Measurements from ENCODE around the gene ADGRG7. TPM values are rescaled to one million over a fixed set of nuclear protein-coding genes. Genes with fewer than 3 reads are reported as not detected.

Gene ADGRG7
- polyA plus RNA-seq, 6 donors from 2014 or later = not detected

GRCh38 chr3:100720426-100720825 is 111.0 kb downstream of the ADGRG7 start:
- no peaks in the 10 kb centered on the region for H3K27me3 Mint-ChIP-seq
- peaks cover 17 to 29% (median 26%) of the 10 kb centered on the region in 3 donors for H3K4me1 Mint-ChIP-seq
- no peak overlapping the region for H3K4me3 Mint-ChIP-seq
- H3K27ac Mint-ChIP-seq = no peak overlapping the region
- H3K9me3 Mint-ChIP-seq = peaks cover 0 to 5% (median 0%) of the 10 kb centered on the region in 7 donors
- peaks cover 28% of the 10 kb centered on the region in 2 donors for H3K36me3 Mint-ChIP-seq
- DNase-seq (no peak), ATAC-seq (ENCODE audit: low read depth in 2 of 2) (no peak)

- peaks cover 0 to 4% (median 0%) of the 10 kb centered on the region in 7 donors for H3K9me3 Mint-ChIP-seq
- no peaks in the 10 kb centered on the region for H3K27me3 Mint-ChIP-seq
- H3K4me1 Mint-ChIP-seq = peaks cover 6 to 14% (median 6%) of the 10 kb centered on the region in 3 donors
- peaks cover 16 to 26% of the 10 kb centered on the region in 2 donors for H3K36me3 Mint-ChIP-seq
- DNase-seq (no peak), ATAC-seq (ENCODE audit: low read depth in 2 of 2) (no peak)
- peak overlapping the region in 3 of 6 donors; percentile 9 to 79 (median 38) for H3K27ac Mint-ChIP-seq
- no peak overlapping the region for H3K4me3 Mint-ChIP-seq
Observed at GRCh38 chr3:100725935-100726513, 116.6 kb downstream of the ADGRG7 start.

DNA sequence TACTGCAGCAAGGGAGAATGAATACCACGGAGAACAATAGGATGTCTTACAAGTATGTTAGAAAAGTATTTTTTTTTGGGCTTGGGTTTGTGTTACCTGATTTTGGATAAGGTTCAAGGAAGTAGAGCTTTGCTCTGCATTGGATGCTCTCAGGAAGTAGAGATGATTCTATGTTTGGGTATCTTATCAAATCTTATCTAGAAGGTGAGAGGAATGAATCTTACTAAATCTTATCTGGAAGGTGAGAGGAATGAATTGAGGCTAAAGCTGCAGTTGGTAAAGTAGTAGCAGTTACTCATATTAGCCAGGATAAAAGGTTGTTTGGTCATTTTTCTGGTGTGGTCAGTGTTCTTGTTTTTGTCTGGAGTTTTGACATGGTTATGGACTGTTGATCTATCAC is 117.3 kb downstream of the ADGRG7 start:
- no peaks in the 10 kb centered on the region for H3K27me3 Mint-ChIP-seq
- DNase-seq = no peak
- H3K9me3 Mint-ChIP-seq = peaks cover 0 to 4% (median 0%) of the 10 kb centered on the region in 7 donors
- no peak overlapping the region for H3K4me3 Mint-ChIP-seq
- H3K27ac Mint-ChIP-seq = peak overlapping the region in 3 of 6 donors; percentile 11 to 82 (median 59)
- H3K4me1 Mint-ChIP-seq = peaks cover 6 to 14% (median 6%) of the 10 kb centered on the region in 3 donors
- peaks cover 16 to 23% of the 10 kb centered on the region in 2 donors for H3K36me3 Mint-ChIP-seq
- no peak for ATAC-seq (ENCODE audit: low read depth in 2 of 2)

DNA sequence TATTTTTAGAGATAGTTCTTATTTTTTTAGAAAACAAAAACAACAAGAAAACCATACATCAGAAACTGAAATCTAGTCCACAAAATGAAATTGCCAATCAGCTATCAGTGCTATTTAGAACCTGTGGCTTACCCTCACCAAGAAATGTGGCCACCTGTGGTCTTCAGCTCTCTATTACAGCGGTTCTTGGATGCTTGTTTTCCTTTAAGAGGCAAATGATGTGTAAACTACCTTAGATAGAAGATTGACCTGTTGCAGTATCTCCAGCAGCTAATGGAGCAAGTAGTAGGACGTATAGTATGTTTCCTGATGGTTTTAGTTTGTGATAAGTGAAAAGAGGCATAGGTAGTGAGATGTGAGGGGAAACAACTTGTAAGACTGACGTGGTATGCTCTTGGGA is 121.1 kb downstream of the ADGRG7 start:
- Mint-ChIP-seq H3K27ac (peak overlapping the region in 1 of 6 donors; percentile 0), H3K27me3 (no peaks in the 10 kb centered on the region), H3K9me3 (no peaks in the 10 kb centered on the region), H3K4me1 (peaks cover 6 to 11% (median 6%) of the 10 kb centered on the region in 3 donors), H3K4me3 (no peak overlapping the region), H3K36me3 (peaks cover 18 to 32% of the 10 kb centered on the region in 2 donors)
- no peak for ATAC-seq (ENCODE audit: low read depth in 2 of 2)
- DNase-seq = no peak

- Mint-ChIP-seq H3K4me1 (peaks cover 0 to 4% (median 0%) of the 10 kb centered on the region in 3 donors), H3K36me3 (peaks cover 29 to 45% of the 10 kb centered on the region in 2 donors), H3K9me3 (no peaks in the 10 kb centered on the region), H3K27me3 (no peaks in the 10 kb centered on the region), H3K4me3 (no peak overlapping the region), H3K27ac (no peak overlapping the region)
- DNase-seq (no peak), ATAC-seq (ENCODE audit: low read depth in 2 of 2) (no peak)
Observed at GRCh38 chr3:100732435-100732834, 123.0 kb downstream of the ADGRG7 start.

DNA sequence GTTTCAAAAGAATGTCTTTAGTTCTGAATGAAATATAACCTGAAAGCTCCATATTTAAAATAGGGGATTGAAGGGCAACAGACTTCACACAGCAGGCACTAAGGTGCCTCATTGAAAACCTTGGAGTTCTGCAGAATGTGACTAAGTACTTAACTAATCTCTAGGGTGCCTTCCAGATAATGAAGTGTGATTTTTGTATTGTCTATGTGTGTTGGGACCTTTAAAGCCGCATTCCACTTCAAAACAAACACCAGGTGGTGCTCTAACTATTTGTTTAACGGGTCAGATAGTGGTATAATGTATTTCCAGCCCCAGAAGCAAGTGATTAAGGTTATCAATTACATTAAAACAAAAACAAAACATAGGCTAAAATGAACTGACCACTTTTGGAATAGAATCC is 127.9 kb downstream of the ADGRG7 start:
- no peaks in the 10 kb centered on the region for H3K4me1 Mint-ChIP-seq
- H3K9me3 Mint-ChIP-seq = no peaks in the 10 kb centered on the region
- DNase-seq = no peak
- peaks cover 20 to 30% of the 10 kb centered on the region in 2 donors for H3K36me3 Mint-ChIP-seq
- H3K27ac Mint-ChIP-seq = no peak overlapping the region
- ATAC-seq (ENCODE audit: low read depth in 2 of 2) = no peak
- no peak overlapping the region for H3K4me3 Mint-ChIP-seq
- no peaks in the 10 kb centered on the region for H3K27me3 Mint-ChIP-seq

GRCh38 chr3:100740207-100740606 is 130.8 kb downstream of the ADGRG7 start:
- Mint-ChIP-seq H3K27ac (no peak overlapping the region), H3K27me3 (no peaks in the 10 kb centered on the region), H3K4me3 (no peak overlapping the region), H3K9me3 (no peaks in the 10 kb centered on the region), H3K36me3 (peaks cover 12 to 13% of the 10 kb centered on the region in 2 donors), H3K4me1 (no peaks in the 10 kb centered on the region)
- ATAC-seq (ENCODE audit: low read depth in 2 of 2) (no peak), DNase-seq (no peak)

- Mint-ChIP-seq H3K27ac (no peak overlapping the region), H3K4me3 (no peak overlapping the region), H3K36me3 (peaks cover 7 to 15% of the 10 kb centered on the region in 2 donors), H3K4me1 (no peaks in the 10 kb centered on the region), H3K27me3 (no peaks in the 10 kb centered on the region), H3K9me3 (no peaks in the 10 kb centered on the region)
- DNase-seq = no peak
- ATAC-seq (ENCODE audit: low read depth in 2 of 2) = no peak
Observed at GRCh38 chr3:100743535-100743934, 134.1 kb downstream of the ADGRG7 start.

DNA sequence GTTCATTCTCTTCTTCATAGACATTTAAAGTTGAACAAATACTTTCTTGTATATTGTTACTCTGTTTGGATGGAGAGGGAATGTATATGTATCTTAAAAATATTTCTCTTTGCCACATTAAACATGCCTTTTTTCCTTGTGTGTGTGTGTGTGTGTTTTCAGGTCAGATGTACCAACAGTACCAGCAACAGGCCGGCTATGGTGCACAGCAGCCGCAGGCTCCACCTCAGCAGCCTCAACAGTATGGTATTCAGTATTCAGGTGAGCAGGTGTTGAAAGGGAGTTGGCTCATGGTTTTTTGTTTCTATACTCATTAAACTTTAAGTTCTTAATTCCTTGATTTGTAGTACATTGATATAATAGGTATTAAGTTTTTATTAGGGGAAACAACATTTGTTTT is 135.3 kb downstream of the ADGRG7 start:
- H3K27ac Mint-ChIP-seq = peak overlapping the region in 1 of 6 donors; percentile 33

More for the DNA sequence above, 135.3 kb downstream of the ADGRG7 start:
- DNase-seq = no peak
- H3K9me3 Mint-ChIP-seq = no peaks in the 10 kb centered on the region
- no peaks in the 10 kb centered on the region for H3K27me3 Mint-ChIP-seq
- peaks cover 12 to 15% of the 10 kb centered on the region in 2 donors for H3K36me3 Mint-ChIP-seq
- H3K4me1 Mint-ChIP-seq = no peaks in the 10 kb centered on the region
- H3K4me3 Mint-ChIP-seq = no peak overlapping the region
- ATAC-seq (ENCODE audit: low read depth in 2 of 2) = no peak

Other genes starting within 250 kb of the ADGRG7 start
- gene TOMM70, start 208.5 kb upstream of the ADGRG7 start, polyA plus RNA-seq (ENCODE audit: low read depth in 6 of 6) = 10 to 100 TPM; 11.8 to 19.6 (median 16.3) TPM
- 1 to 10 TPM in 3 of 6 donors, under 1 TPM in 2, not detected in 1; 0.56 to 1.4 (median 1.0) TPM for gene LNP1, start 208.1 kb upstream of the ADGRG7 start, polyA plus RNA-seq (ENCODE audit: low read depth in 6 of 6)
- under 1 TPM in 1 of 6 donors, not detected in 5; 0.05 TPM for gene TMEM45A, start 117.0 kb upstream of the ADGRG7 start, polyA plus RNA-seq (ENCODE audit: low read depth in 6 of 6)
- gene TFG, start 99.9 kb downstream of the ADGRG7 start, polyA plus RNA-seq (ENCODE audit: low read depth in 6 of 6) = 10 to 100 TPM; 37.8 to 51.4 (median 44.5) TPM